MG63 (cell line): Measurements from ENCODE around the gene CABCOCO1. TPM values are rescaled to one million over a fixed set of nuclear protein-coding genes. Genes with fewer than 3 reads are reported as not detected.
"Not testable (repeated sequence)": the region's sequence is repeated elsewhere in the genome, so short reads cannot be mapped to it uniquely, and the experiment has no call there.

Experiments
- DNase-seq: peaks from one replicate; pipeline ENCODE4 v3.0.0-alpha.2; 2020
- H3K27me3 ChIP-seq: fragments of 250-450 bp; sonication (Bioruptor Pico); 2 replicates; pipeline ENCODE4 v1.5.1; 2020; ENCODE audit warnings: mild to moderate bottlenecking, moderate library complexity
- H3K36me3 ChIP-seq: fragments of 250-450 bp; sonication (Bioruptor Pico); 2 replicates; pipeline ENCODE4 v1.5.1; 2020; ENCODE audit warnings: mild to moderate bottlenecking, moderate library complexity
- H3K4me3 ChIP-seq: fragments of 250-450 bp; sonication (Bioruptor Pico); 2 replicates; pipeline ENCODE4 v1.5.1; 2020; ENCODE audit warnings: mild to moderate bottlenecking, moderate library complexity
- H3K9me3 ChIP-seq: fragments of 250-450 bp; sonication (Bioruptor Pico); 2 replicates; pipeline ENCODE4 v1.5.1; 2020; ENCODE audit warnings: mild to moderate bottlenecking, moderate library complexity
- total RNA-seq: library from RNA; depleted of rRNA; stranded (reverse); fragments of >200 nt; shearing (Covaris generic); gene quantifications from 2 replicates; pipeline ENCODE4 v1.2.3, GENCODE V29; 2014; ENCODE audit warnings: low replicate concordance

CABCOCO1 gene
- total RNA-seq, 1 experiment from 2014 or later: 0.59 TPM

GRCh38 chr10:61688551-61689308, 26.0 kb downstream of the CABCOCO1 start:
- H3K27me3 ChIP-seq: no peaks in the 10 kb centered on the region
- DNase-seq: no peak

GRCh38 chr10:61691667-61692066, 28.9 kb downstream of the CABCOCO1 start:
- DNase-seq, H3K27me3 ChIP-seq, H3K4me3 ChIP-seq, H3K9me3 ChIP-seq, H3K36me3 ChIP-seq: not testable (repeated sequence)

More at GRCh38 chr10:61688551-61689308, 26.0 kb downstream of the CABCOCO1 start:
- no peaks in the 10 kb centered on the region for H3K9me3 ChIP-seq
- no peak overlapping the region for H3K4me3 ChIP-seq
- no peaks in the 10 kb centered on the region for H3K36me3 ChIP-seq

GRCh38 chr10:61692447-61693010, 29.8 kb downstream of the CABCOCO1 start:
- Histone ChIP-seq H3K4me3 (no peak overlapping the region), H3K27me3 (no peaks in the 10 kb centered on the region), H3K9me3 (peaks cover 4% of the 10 kb centered on the region; the same call in 1 of the 2 replicates), H3K36me3 (no peaks in the 10 kb centered on the region)
- DNase-seq: no peak

DNA sequence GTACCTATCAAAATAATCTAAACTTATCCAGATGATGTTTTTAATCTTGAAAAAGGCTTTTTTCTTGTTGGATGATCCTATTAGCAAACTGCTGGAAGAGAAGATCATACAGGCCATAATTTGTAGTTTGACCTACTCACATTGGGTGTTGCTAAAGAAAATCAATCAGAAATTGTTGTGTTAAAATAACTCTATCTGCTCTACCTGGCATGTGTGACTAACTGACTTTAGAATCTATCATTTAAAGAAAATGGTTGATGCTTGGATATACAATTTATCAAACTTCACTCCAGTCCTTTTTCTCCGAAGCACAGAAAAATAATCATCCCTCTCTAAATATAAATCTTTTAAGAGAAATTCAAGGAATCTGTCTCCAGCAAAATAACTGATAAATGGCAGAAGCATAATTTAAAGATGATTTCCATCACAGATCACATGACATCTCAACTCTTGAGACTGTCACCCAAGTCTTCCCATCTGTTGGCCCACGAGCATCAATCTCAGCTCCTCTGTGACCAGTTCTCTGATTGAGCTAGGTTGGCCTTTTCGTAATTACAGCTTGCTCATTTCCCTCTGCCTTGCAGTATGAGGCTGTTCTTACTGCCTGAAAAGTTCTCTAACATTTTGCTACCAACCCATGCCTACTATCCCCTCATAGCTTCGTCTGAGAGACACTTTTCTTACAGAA, 36.4 kb downstream of the CABCOCO1 start:
- no peak for DNase-seq
- no peaks in the 10 kb centered on the region for H3K36me3 ChIP-seq
- H3K27me3 ChIP-seq: no peaks in the 10 kb centered on the region
- peaks cover 4% of the 10 kb centered on the region; the same call in 1 of the 2 replicates for H3K9me3 ChIP-seq
- no peak overlapping the region for H3K4me3 ChIP-seq

- no peak for DNase-seq
- Histone ChIP-seq H3K9me3 (no peaks in the 10 kb centered on the region), H3K27me3 (no peaks in the 10 kb centered on the region), H3K4me3 (no peak overlapping the region), H3K36me3 (no peaks in the 10 kb centered on the region)
These were observed 38.5 kb downstream of the CABCOCO1 start for GRCh38 chr10:61701055-61701705.

GRCh38 chr10:61701706-61702105, 39.0 kb downstream of the CABCOCO1 start:
- DNase-seq: no peak
- no peaks in the 10 kb centered on the region for H3K27me3 ChIP-seq
- no peak overlapping the region for H3K4me3 ChIP-seq
- H3K36me3 ChIP-seq: no peaks in the 10 kb centered on the region
- no peaks in the 10 kb centered on the region for H3K9me3 ChIP-seq

DNA sequence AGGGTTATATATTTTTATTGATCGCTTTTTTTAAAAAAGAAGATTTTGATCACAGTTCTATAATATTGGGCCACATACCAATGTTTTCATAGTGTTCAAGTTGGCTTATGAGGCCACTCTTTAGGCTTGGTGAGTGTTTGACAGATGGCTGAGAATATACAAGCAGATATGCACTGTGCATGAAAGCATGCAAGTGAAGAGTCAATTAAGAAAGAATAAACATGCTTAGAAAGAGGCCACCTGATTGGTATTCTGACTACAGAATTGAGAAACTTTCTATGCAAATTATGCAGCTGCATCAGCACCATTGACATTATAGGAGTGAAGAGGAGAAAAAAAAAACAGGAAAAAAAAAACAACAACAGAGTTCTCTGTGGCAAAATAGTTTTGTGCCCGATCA, 39.9 kb downstream of the CABCOCO1 start:
- no peaks in the 10 kb centered on the region for H3K36me3 ChIP-seq
- no peaks in the 10 kb centered on the region for H3K9me3 ChIP-seq
- no peak for DNase-seq
- H3K4me3 ChIP-seq: no peak overlapping the region
- H3K27me3 ChIP-seq: no peaks in the 10 kb centered on the region

DNA sequence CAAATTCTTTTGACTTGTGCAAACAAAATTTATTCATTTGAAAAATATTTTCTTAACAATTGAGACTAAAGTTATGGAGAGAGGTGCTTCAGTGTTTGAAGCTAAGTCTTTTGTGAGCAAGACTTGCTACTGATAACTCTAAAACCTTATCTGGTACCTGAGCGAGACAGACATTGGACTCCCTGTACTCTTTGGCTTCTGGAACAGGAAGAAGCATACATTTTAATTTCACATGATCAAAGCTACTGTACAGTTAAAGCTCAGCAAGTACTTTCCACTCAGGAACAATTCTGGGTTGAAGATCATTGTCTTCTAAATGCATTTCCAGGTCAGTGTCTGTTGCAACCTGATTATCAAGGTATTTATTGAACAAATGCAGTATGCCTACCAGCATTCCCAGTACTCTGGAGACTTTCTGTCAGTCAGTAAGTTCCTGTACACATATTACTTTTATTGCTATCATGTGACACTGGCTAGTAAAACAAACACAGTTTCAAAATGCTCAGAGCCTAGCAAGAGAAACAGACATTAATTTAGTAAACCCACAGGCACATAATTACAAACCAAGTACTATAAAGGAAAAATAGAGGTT, 42.4 kb downstream of the CABCOCO1 start:
- H3K9me3 ChIP-seq: no peaks in the 10 kb centered on the region
- no peaks in the 10 kb centered on the region for H3K27me3 ChIP-seq
- H3K4me3 ChIP-seq: no peak overlapping the region
- no peaks in the 10 kb centered on the region for H3K36me3 ChIP-seq
- no peak for DNase-seq

- no peak for DNase-seq
- no peaks in the 10 kb centered on the region for H3K36me3 ChIP-seq
These were observed 46.1 kb downstream of the CABCOCO1 start for GRCh38 chr10:61708846-61709245.

DNA sequence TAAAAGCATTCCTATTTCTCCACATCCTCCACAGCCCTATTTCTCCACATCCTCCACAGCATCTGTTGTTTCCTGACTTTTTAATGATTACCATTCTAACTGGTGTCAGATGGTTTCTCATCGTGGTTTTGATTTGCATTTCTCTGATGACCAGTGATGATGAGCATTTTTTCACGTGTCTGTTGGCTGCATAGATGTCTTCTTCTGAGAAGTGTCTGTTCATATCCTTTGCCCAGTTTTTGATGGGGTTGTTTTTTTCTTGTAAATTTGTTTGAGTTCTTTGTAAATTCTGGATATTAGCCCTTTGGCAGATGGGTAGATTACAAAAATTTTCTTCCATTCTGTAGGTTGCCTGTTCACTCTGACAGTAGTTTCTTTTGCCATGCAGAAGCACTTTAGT, 49.4 kb downstream of the CABCOCO1 start:
- H3K4me3 ChIP-seq, H3K9me3 ChIP-seq, DNase-seq: not testable (repeated sequence)

More at GRCh38 chr10:61708846-61709245, 46.1 kb downstream of the CABCOCO1 start:
- H3K4me3 ChIP-seq: no peak overlapping the region
- H3K9me3 ChIP-seq: no peaks in the 10 kb centered on the region
- H3K27me3 ChIP-seq: no peaks in the 10 kb centered on the region

DNA sequence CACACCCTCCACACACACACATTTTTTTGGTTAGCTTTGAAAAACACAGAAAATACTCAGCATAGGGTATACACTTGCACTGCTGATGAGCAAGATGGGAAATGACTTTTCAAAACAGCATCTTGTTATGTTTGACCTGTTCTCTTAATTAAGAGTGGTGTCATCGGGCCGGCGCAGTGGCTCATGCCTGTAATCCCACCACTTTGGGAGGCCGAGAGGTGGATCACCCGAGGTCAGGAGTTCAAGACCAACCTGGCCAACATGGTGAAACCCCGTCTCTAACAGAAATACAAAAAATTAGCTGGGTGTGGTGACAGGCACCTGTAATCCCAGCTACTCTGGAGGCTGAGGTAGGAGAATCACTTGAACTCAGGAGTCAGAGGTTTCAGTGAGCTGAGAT, 56.7 kb downstream of the CABCOCO1 start:
- not testable (repeated sequence) for H3K9me3 ChIP-seq, H3K36me3 ChIP-seq, H3K4me3 ChIP-seq, H3K27me3 ChIP-seq, DNase-seq

More for the DNA sequence above, 49.4 kb downstream of the CABCOCO1 start:
- H3K27me3 ChIP-seq, H3K36me3 ChIP-seq: not testable (repeated sequence)

GRCh38 chr10:61719906-61720305, 57.2 kb downstream of the CABCOCO1 start:
- no peak overlapping the region for H3K4me3 ChIP-seq
- H3K27me3 ChIP-seq: no peaks in the 10 kb centered on the region
- DNase-seq: no peak
- no peaks in the 10 kb centered on the region for H3K9me3 ChIP-seq
- no peaks in the 10 kb centered on the region for H3K36me3 ChIP-seq

GRCh38 chr10:61721431-61721830, 58.7 kb downstream of the CABCOCO1 start:
- Histone ChIP-seq H3K36me3 (no peaks in the 10 kb centered on the region), H3K9me3 (no peaks in the 10 kb centered on the region), H3K4me3 (no peak overlapping the region), H3K27me3 (no peaks in the 10 kb centered on the region)
- no peak for DNase-seq

- not testable (repeated sequence) for H3K27me3 ChIP-seq, DNase-seq, H3K36me3 ChIP-seq
These were observed 62.5 kb downstream of the CABCOCO1 start for GRCh38 chr10:61725221-61725620.

GRCh38 chr10:61729596-61729995, 66.9 kb downstream of the CABCOCO1 start:
- no peaks in the 10 kb centered on the region for H3K9me3 ChIP-seq

More at GRCh38 chr10:61725221-61725620, 62.5 kb downstream of the CABCOCO1 start:
- H3K9me3 ChIP-seq, H3K4me3 ChIP-seq: not testable (repeated sequence)

DNA sequence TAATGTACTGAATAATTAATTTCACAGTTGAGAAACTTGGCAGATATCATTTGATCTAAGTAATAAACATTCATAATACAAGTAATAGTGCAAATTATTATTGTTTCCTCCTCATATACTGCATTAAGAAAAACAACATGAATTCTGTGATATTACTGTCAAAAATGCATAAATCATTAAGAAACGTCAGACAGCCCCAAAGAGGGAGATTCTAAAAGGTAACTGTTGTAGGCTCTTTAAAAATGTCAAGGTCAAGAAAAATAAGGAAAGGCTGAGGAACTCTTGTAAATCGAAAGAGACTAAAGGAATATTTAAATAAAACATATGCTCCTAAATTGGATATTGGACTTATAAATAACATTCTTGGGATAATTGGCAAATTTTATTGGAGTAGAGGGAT, 67.9 kb downstream of the CABCOCO1 start:
- no peaks in the 10 kb centered on the region for H3K27me3 ChIP-seq
- H3K9me3 ChIP-seq: no peaks in the 10 kb centered on the region
- H3K4me3 ChIP-seq: no peak overlapping the region
- DNase-seq: no peak
- H3K36me3 ChIP-seq: no peaks in the 10 kb centered on the region

More at GRCh38 chr10:61729596-61729995, 66.9 kb downstream of the CABCOCO1 start:
- no peak overlapping the region for H3K4me3 ChIP-seq
- H3K27me3 ChIP-seq: no peaks in the 10 kb centered on the region
- no peaks in the 10 kb centered on the region for H3K36me3 ChIP-seq
- DNase-seq: no peak

GRCh38 chr10:61731638-61732037, 68.9 kb downstream of the CABCOCO1 start:
- Histone ChIP-seq H3K9me3 (no peaks in the 10 kb centered on the region), H3K36me3 (no peaks in the 10 kb centered on the region), H3K4me3 (no peak overlapping the region), H3K27me3 (no peaks in the 10 kb centered on the region)
- no peak for DNase-seq
